ENCODE results near the gene EXTL1.

EXTL1 gene

GRCh38 chr1:26025517-26025916 is 3.9 kb downstream of the EXTL1 start:
- DNase-seq: no peak

GRCh38 chr1:26027716-26028489 is 6.3 kb downstream of the EXTL1 start:
- peak; percentile 44 for DNase-seq

- no peak for DNase-seq
Measured at GRCh38 chr1:26028490-26028980, 7.0 kb downstream of the EXTL1 start.

GRCh38 chr1:26029054-26029863 is 7.7 kb downstream of the EXTL1 start:
- DNase-seq: no peak

GRCh38 chr1:26029864-26030481 is 8.4 kb downstream of the EXTL1 start:
- no peak for DNase-seq

- no peak for DNase-seq
Measured at GRCh38 chr1:26031196-26031595, 9.6 kb downstream of the EXTL1 start.

- no peak for DNase-seq
Measured at GRCh38 chr1:26031611-26032220, 10.1 kb downstream of the EXTL1 start.

- no peak for DNase-seq
Measured at GRCh38 chr1:26032656-26033357, 11.2 kb downstream of the EXTL1 start.

- no peak for DNase-seq
Measured at GRCh38 chr1:26034504-26035202, 13.1 kb downstream of the EXTL1 start.

- DNase-seq: peak; percentile 96
Measured at GRCh38 chr1:26035203-26035958, 13.8 kb downstream of the EXTL1 start.

- DNase-seq: peak; percentile 82
Measured at GRCh38 chr1:26035959-26036755, 14.6 kb downstream of the EXTL1 start.

- no peak for DNase-seq
Measured at GRCh38 chr1:26036756-26037281, 15.2 kb downstream of the EXTL1 start.

- DNase-seq: no peak
Measured at GRCh38 chr1:26037904-26038303, 16.3 kb downstream of the EXTL1 start.

- DNase-seq: no peak
Measured at GRCh38 chr1:26038477-26038876, 16.9 kb downstream of the EXTL1 start.

- DNase-seq: no peak
Measured at GRCh38 chr1:26038904-26039303, 17.3 kb downstream of the EXTL1 start.

- no peak for DNase-seq
Measured at GRCh38 chr1:26041401-26041800, 19.8 kb downstream of the EXTL1 start.

- DNase-seq: no peak
Measured at GRCh38 chr1:26041978-26042377, 20.4 kb downstream of the EXTL1 start.

GRCh38 chr1:26043765-26044164 is 22.2 kb downstream of the EXTL1 start:
- DNase-seq: no peak

GRCh38 chr1:26044414-26044813 is 22.8 kb downstream of the EXTL1 start:
- no peak for DNase-seq
